Osteocyte (in vitro differentiated cells): ENCODE data around the gene ATF6. TPM values are rescaled to one million over a fixed set of nuclear protein-coding genes. Genes with fewer than 3 reads are reported as not detected.

Experiments
- DNase-seq: peaks from one replicate; pipeline ENCODE4 v3.0.0; 2021; ENCODE audit warnings: mixed read lengths; ENCODE audit not compliant: unreplicated experiment; ENCODE audit errors: extremely low spot score
- H3K27ac Mint-ChIP-seq: one replicate; pipeline ENCODE4 v1.8.0; 2021; ENCODE audit warnings: mild to moderate bottlenecking, mixed read lengths; ENCODE audit not compliant: unreplicated experiment
- H3K27me3 Mint-ChIP-seq: one replicate; pipeline ENCODE4 v1.8.0; 2021; ENCODE audit warnings: mixed read lengths; ENCODE audit not compliant: unreplicated experiment
- H3K36me3 Mint-ChIP-seq: one replicate; pipeline ENCODE4 v1.8.0; 2021; ENCODE audit warnings: mixed read lengths; ENCODE audit not compliant: unreplicated experiment
- H3K4me1 Mint-ChIP-seq: one replicate; pipeline ENCODE4 v1.8.0; 2021; ENCODE audit warnings: mixed read lengths; ENCODE audit not compliant: unreplicated experiment
- H3K4me3 Mint-ChIP-seq: one replicate; pipeline ENCODE4 v1.8.0; 2021; ENCODE audit warnings: mild to moderate bottlenecking, moderate library complexity, mixed read lengths; ENCODE audit not compliant: unreplicated experiment
- H3K9me3 Mint-ChIP-seq: one replicate; pipeline ENCODE4 v1.8.0; 2021; ENCODE audit warnings: mixed read lengths; ENCODE audit not compliant: unreplicated experiment
- CTCF ChIP-seq: fragments of 200-600 bp; sonication (generic); IDR thresholded peaks from 2 replicates; pipeline ENCODE4 v1.5.0; 2021; ENCODE audit warnings: antibody characterized with exemption, mild to moderate bottlenecking, moderate library complexity
- total RNA-seq: library from RNA; stranded (reverse); gene quantifications from 2 replicates; pipeline ENCODE4 v1.2.1, GENCODE V29; 2021

Gene ATF6
- total RNA-seq, 1 donor from 2014 or later, result 29.7 TPM

DNA sequence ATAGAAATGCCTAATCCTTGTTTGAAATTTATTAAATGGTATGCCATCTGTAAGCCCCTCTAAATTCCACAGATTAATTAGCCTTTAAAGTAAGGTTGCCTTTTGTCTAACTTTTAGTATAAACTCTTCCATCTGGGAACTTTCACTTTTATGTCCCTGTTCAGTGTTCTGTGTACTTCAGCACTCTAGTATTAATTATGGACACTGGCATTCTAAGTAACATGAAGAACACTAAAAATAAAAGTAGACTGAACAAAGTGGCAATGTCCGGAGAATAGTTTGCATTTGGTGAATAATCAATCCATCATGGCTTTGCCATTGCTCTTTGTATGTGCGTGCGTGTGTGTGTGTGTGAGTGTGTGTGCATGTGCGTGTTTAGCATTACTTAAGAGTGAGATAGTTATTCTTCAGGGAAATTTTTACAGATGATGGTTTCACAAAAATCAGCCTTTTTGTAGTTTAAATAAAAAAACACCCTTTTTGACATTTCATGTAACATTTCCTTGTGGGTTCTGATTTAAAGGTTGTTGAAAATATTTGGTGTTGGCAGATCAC is 51.1 kb downstream of the ATF6 start:
- H3K27ac Mint-ChIP-seq, result no peak overlapping the region
- H3K4me3 Mint-ChIP-seq, result no peak overlapping the region
- H3K4me1 Mint-ChIP-seq, result peaks cover 6% of the 10 kb centered on the region
- peaks cover 30% of the 10 kb centered on the region for H3K36me3 Mint-ChIP-seq
- DNase-seq, result no peak
- TF ChIP-seq CTCF, result no peak
- no peaks in the 10 kb centered on the region for H3K9me3 Mint-ChIP-seq
- no peaks in the 10 kb centered on the region for H3K27me3 Mint-ChIP-seq

- Mint-ChIP-seq H3K4me1 (peaks cover 6% of the 10 kb centered on the region), H3K36me3 (peaks cover 33% of the 10 kb centered on the region), H3K27me3 (no peaks in the 10 kb centered on the region), H3K27ac (no peak overlapping the region), H3K9me3 (no peaks in the 10 kb centered on the region), H3K4me3 (no peak overlapping the region)
- DNase-seq, result no peak
- TF ChIP-seq CTCF, result no peak
These were observed 54.8 kb downstream of the ATF6 start for GRCh38 chr1:161820914-161821313.

- H3K36me3 Mint-ChIP-seq, result peaks cover 30% of the 10 kb centered on the region
- no peak overlapping the region for H3K27ac Mint-ChIP-seq
- no peak for TF ChIP-seq CTCF
- peaks cover 4% of the 10 kb centered on the region for H3K4me1 Mint-ChIP-seq
- no peaks in the 10 kb centered on the region for H3K27me3 Mint-ChIP-seq
- peaks cover 4% of the 10 kb centered on the region for H3K9me3 Mint-ChIP-seq
- no peak for DNase-seq
- no peak overlapping the region for H3K4me3 Mint-ChIP-seq
These were observed 58.5 kb downstream of the ATF6 start for GRCh38 chr1:161824618-161825017.

- H3K4me1 Mint-ChIP-seq, result peaks cover 4% of the 10 kb centered on the region
- peaks cover 25% of the 10 kb centered on the region for H3K36me3 Mint-ChIP-seq
- no peak overlapping the region for H3K27ac Mint-ChIP-seq
- no peak for TF ChIP-seq CTCF
- H3K27me3 Mint-ChIP-seq, result no peaks in the 10 kb centered on the region
- peaks cover 4% of the 10 kb centered on the region for H3K9me3 Mint-ChIP-seq
- DNase-seq, result no peak
- no peak overlapping the region for H3K4me3 Mint-ChIP-seq
These were observed 59.7 kb downstream of the ATF6 start for GRCh38 chr1:161825831-161826230.

DNA sequence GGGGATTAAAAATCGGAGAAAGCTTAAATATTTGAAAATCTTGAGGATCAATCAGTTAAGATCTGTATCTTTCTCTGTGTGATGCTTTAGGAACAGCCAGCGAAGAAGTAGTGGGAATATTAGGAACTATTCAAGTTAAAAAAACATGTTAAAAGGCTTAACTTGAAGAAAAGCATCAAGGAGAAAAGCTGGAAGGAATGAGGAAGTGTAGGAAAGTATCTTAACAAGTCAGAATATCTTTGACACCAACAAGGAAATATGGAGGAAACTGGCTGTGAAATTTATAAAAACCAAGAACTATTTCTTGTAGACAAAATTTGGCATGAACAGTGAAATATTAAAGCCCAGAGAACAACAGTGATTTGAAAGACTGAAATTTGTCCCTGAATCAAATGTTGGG is 60.4 kb downstream of the ATF6 start:
- peaks cover 4% of the 10 kb centered on the region for H3K9me3 Mint-ChIP-seq
- peaks cover 18% of the 10 kb centered on the region for H3K36me3 Mint-ChIP-seq
- no peak overlapping the region for H3K4me3 Mint-ChIP-seq
- no peak for TF ChIP-seq CTCF
- H3K4me1 Mint-ChIP-seq, result peaks cover 4% of the 10 kb centered on the region
- no peak for DNase-seq
- no peaks in the 10 kb centered on the region for H3K27me3 Mint-ChIP-seq
- no peak overlapping the region for H3K27ac Mint-ChIP-seq
